T-helper 1 cell treated with Interleukin-12 subunit alpha and Interleukin-12 subunit beta and Interleukin-4 antibody, amounts not matched to agents 30 μg/mL and 1 μg/mL, for 36 hours (primary cell): Measurements from ENCODE around the gene ARSD.
"Not testable (repeated sequence)": the region's sequence is repeated elsewhere in the genome, so short reads cannot be mapped to it uniquely, and the experiment has no call there.

Experiments
- H3K27ac Mint-ChIP-seq: one replicate; pipeline ENCODE4 v1.8.0; 2021; ENCODE audit warnings: mild to moderate bottlenecking, mixed read lengths
- H3K27me3 Mint-ChIP-seq: one replicate; pipeline ENCODE4 v1.8.0; 2021; ENCODE audit warnings: low read depth, mixed read lengths
- H3K36me3 Mint-ChIP-seq: one replicate; pipeline ENCODE4 v1.8.0; 2021; ENCODE audit warnings: low read depth, mixed read lengths
- H3K4me1 Mint-ChIP-seq: one replicate; pipeline ENCODE4 v1.8.0; 2021; ENCODE audit warnings: low read depth, mixed read lengths
- H3K4me3 Mint-ChIP-seq: one replicate; pipeline ENCODE4 v1.8.0; 2021; ENCODE audit warnings: mild to moderate bottlenecking, moderate library complexity, mixed read lengths
- H3K9me3 Mint-ChIP-seq: one replicate; pipeline ENCODE4 v1.8.0; 2021; ENCODE audit warnings: mixed read lengths

ARSD gene

GRCh38 chrX:2928583-2929434 lies at the start of gene ARSD:
TSS of gene ARSD (minus strand) at chrX:2929339. CDS start at chrX:2929275, 64 bp downstream.
- Mint-ChIP-seq H3K9me3 (no peaks in the 10 kb centered on the region), H3K4me1 (peaks cover 3% of the 10 kb centered on the region), H3K36me3 (no peaks in the 10 kb centered on the region), H3K27me3 (no peaks in the 10 kb centered on the region), H3K4me3 (peak within 1 kb of the TSS; percentile 78), H3K27ac (peak within 1 kb of the TSS; percentile 46)

GRCh38 chrX:2978639-2979038 lies 49.5 kb upstream of the ARSD start:
- H3K27ac Mint-ChIP-seq, H3K4me3 Mint-ChIP-seq, H3K4me1 Mint-ChIP-seq, H3K36me3 Mint-ChIP-seq, H3K27me3 Mint-ChIP-seq, H3K9me3 Mint-ChIP-seq: not testable (repeated sequence)

GRCh38 chrX:2974961-2975360 lies 45.8 kb upstream of the ARSD start:
- no peak overlapping the region for H3K4me3 Mint-ChIP-seq

GRCh38 chrX:2972391-2972790 lies 43.3 kb upstream of the ARSD start:
- no peak overlapping the region for H3K27ac Mint-ChIP-seq
- no peaks in the 10 kb centered on the region for H3K36me3 Mint-ChIP-seq
- H3K9me3 Mint-ChIP-seq: no peaks in the 10 kb centered on the region
- H3K4me1 Mint-ChIP-seq: no peaks in the 10 kb centered on the region
- H3K27me3 Mint-ChIP-seq: no peaks in the 10 kb centered on the region
- no peak overlapping the region for H3K4me3 Mint-ChIP-seq

More at GRCh38 chrX:2974961-2975360, 45.8 kb upstream of the ARSD start:
- no peaks in the 10 kb centered on the region for H3K36me3 Mint-ChIP-seq
- H3K27ac Mint-ChIP-seq: no peak overlapping the region
- H3K27me3 Mint-ChIP-seq: no peaks in the 10 kb centered on the region
- H3K9me3 Mint-ChIP-seq: no peaks in the 10 kb centered on the region
- H3K4me1 Mint-ChIP-seq: no peaks in the 10 kb centered on the region

GRCh38 chrX:2969021-2969420 lies 39.9 kb upstream of the ARSD start:
- Mint-ChIP-seq H3K4me1 (no peaks in the 10 kb centered on the region), H3K4me3 (no peak overlapping the region), H3K9me3 (no peaks in the 10 kb centered on the region), H3K36me3 (no peaks in the 10 kb centered on the region), H3K27ac (no peak overlapping the region), H3K27me3 (no peaks in the 10 kb centered on the region)

- H3K4me3 Mint-ChIP-seq: peak overlapping the region; percentile 66
- H3K27ac Mint-ChIP-seq: peak overlapping the region; percentile 19
- no peaks in the 10 kb centered on the region for H3K27me3 Mint-ChIP-seq
- H3K36me3 Mint-ChIP-seq: no peaks in the 10 kb centered on the region
- no peaks in the 10 kb centered on the region for H3K4me1 Mint-ChIP-seq
- no peaks in the 10 kb centered on the region for H3K9me3 Mint-ChIP-seq
Observed at GRCh38 chrX:2967998-2968909, 39.1 kb upstream of the ARSD start.

GRCh38 chrX:2967584-2967983 lies 38.4 kb upstream of the ARSD start:
- H3K4me1 Mint-ChIP-seq: no peaks in the 10 kb centered on the region
- H3K36me3 Mint-ChIP-seq: no peaks in the 10 kb centered on the region
- no peaks in the 10 kb centered on the region for H3K27me3 Mint-ChIP-seq
- no peaks in the 10 kb centered on the region for H3K9me3 Mint-ChIP-seq
- no peak overlapping the region for H3K27ac Mint-ChIP-seq
- no peak overlapping the region for H3K4me3 Mint-ChIP-seq

GRCh38 chrX:2967012-2967411 lies 37.9 kb upstream of the ARSD start:
- Mint-ChIP-seq H3K36me3 (no peaks in the 10 kb centered on the region), H3K27me3 (no peaks in the 10 kb centered on the region), H3K4me3 (no peak overlapping the region), H3K4me1 (no peaks in the 10 kb centered on the region), H3K27ac (no peak overlapping the region), H3K9me3 (no peaks in the 10 kb centered on the region)

- no peak overlapping the region for H3K4me3 Mint-ChIP-seq
- no peaks in the 10 kb centered on the region for H3K27me3 Mint-ChIP-seq
- no peak overlapping the region for H3K27ac Mint-ChIP-seq
- no peaks in the 10 kb centered on the region for H3K4me1 Mint-ChIP-seq
- no peaks in the 10 kb centered on the region for H3K36me3 Mint-ChIP-seq
- H3K9me3 Mint-ChIP-seq: no peaks in the 10 kb centered on the region
Observed at GRCh38 chrX:2965965-2966364, 36.8 kb upstream of the ARSD start.

GRCh38 chrX:2963992-2964794 lies 35.1 kb upstream of the ARSD start:
- H3K4me3 Mint-ChIP-seq, H3K36me3 Mint-ChIP-seq, H3K4me1 Mint-ChIP-seq, H3K27ac Mint-ChIP-seq, H3K27me3 Mint-ChIP-seq, H3K9me3 Mint-ChIP-seq: not testable (repeated sequence)

- H3K4me3 Mint-ChIP-seq, H3K4me1 Mint-ChIP-seq, H3K36me3 Mint-ChIP-seq, H3K27ac Mint-ChIP-seq, H3K9me3 Mint-ChIP-seq, H3K27me3 Mint-ChIP-seq: not testable (repeated sequence)
Observed at GRCh38 chrX:2963449-2963848, 34.3 kb upstream of the ARSD start.

GRCh38 chrX:2962381-2962780 lies 33.2 kb upstream of the ARSD start:
- Mint-ChIP-seq H3K36me3 (no peaks in the 10 kb centered on the region), H3K27me3 (no peaks in the 10 kb centered on the region), H3K4me1 (no peaks in the 10 kb centered on the region)

GRCh38 chrX:2960861-2961515 lies 31.8 kb upstream of the ARSD start:
- Mint-ChIP-seq H3K4me1 (no peaks in the 10 kb centered on the region), H3K27me3 (no peaks in the 10 kb centered on the region), H3K27ac (no peak overlapping the region), H3K36me3 (no peaks in the 10 kb centered on the region), H3K9me3 (no peaks in the 10 kb centered on the region), H3K4me3 (no peak overlapping the region)

More at GRCh38 chrX:2962381-2962780, 33.2 kb upstream of the ARSD start:
- Mint-ChIP-seq H3K27ac (no peak overlapping the region), H3K4me3 (no peak overlapping the region), H3K9me3 (no peaks in the 10 kb centered on the region)

GRCh38 chrX:2958199-2958598 lies 29.1 kb upstream of the ARSD start:
- Mint-ChIP-seq H3K36me3 (no peaks in the 10 kb centered on the region), H3K27me3 (no peaks in the 10 kb centered on the region), H3K4me1 (no peaks in the 10 kb centered on the region), H3K9me3 (no peaks in the 10 kb centered on the region), H3K4me3 (no peak overlapping the region), H3K27ac (no peak overlapping the region)
